ENCODE results near the gene NRTN. TPM values are rescaled to one million over a fixed set of nuclear protein-coding genes. Genes with fewer than 3 reads are reported as not detected.

NRTN gene
- total and polyA plus RNA-seq, 2 of the 13 experiments (the other 11 are each of a cell fraction or from before 2014, with no cell fraction given): 4.1 to 5.3 TPM

- ATAC-seq (no peak), FAIRE-seq (no peak), DNase-seq (ENCODE audit: low spot score) (no peak)
- no peak overlapping the region for H3K4me2 ChIP-seq (ENCODE audit: low read depth, low read length)
- POLR2A ChIA-PET: no interaction called here
- no TSS peak for BruUV-seq (replicated peaks)
- no peaks in the 10 kb centered on the region for H3K27me3 ChIP-seq (ENCODE audit: control insufficient read depth in 1 of 2, insufficient read depth in 2 of 2, low read length in 2 of 2)
- no peak overlapping the region for H3K27ac ChIP-seq (ENCODE audit: extremely low read length, insufficient read depth, low read length)
- TF ChIP-seq RFX1 (IDR thresholded peaks at IDR 0.05): no peak
- in situ Hi-C loops (cut with HindIII; ENCODE audit: extremely low pct_ligation_motif_present, low pct_unique_long_range_greater_than_20kb): no loop called here
- WGBS (ENCODE audit: low lambda C conversion rate): 92% methylated on average over 4 of the region's 4 CpGs
- no peak overlapping the region for H3K9ac ChIP-seq (ENCODE audit: insufficient read depth, low read depth, low read length)
- H3K4me1 ChIP-seq (ENCODE audit: insufficient read depth, low read length): peaks cover 18% of the 10 kb centered on the region
- no peak overlapping the region for H3K4me3 ChIP-seq (replicated peaks in 1 of 3; ENCODE audit: insufficient read depth in 1 of 3, low read depth in 2 of 3, low read length in 3 of 3)
- CTCF ChIA-PET (ENCODE audit: low intra/inter-chr PET ratio, low total read pairs): no interaction called here
- no peaks in the 10 kb centered on the region for H3K9me3 ChIP-seq (ENCODE audit: low read length)
- H4K20me1 ChIP-seq (ENCODE audit: insufficient read depth, low read length): no peaks in the 10 kb centered on the region
- intact Hi-C loops (cut with micrococcal nuclease; ENCODE audit: unreplicated experiment): no loop called here
- no peak overlapping the region for H2AFZ ChIP-seq (ENCODE audit: low read length)
- no peaks in the 10 kb centered on the region for H3K79me2 ChIP-seq (ENCODE audit: insufficient read depth, low read length)
- H3K36me3 ChIP-seq (replicated peaks in 1 of 2; ENCODE audit: control insufficient read depth in 1 of 2, insufficient read depth in 2 of 2, low read length in 2 of 2): no peaks in the 10 kb centered on the region
Measured at GRCh38 chr19:5811117-5811516, 6.2 kb downstream of the NRTN start.

- BruUV-seq (replicated peaks): no TSS peak
- in situ Hi-C loops (cut with HindIII; ENCODE audit: extremely low pct_ligation_motif_present, low pct_unique_long_range_greater_than_20kb): no loop called here
- TF ChIP-seq ATF6 (CRISPR knock-in tag; conservative IDR thresholded peaks at IDR 0.05): no peak
- TF ChIP-seq PRDM10 (CRISPR knock-in tag; IDR thresholded peaks at IDR 0.05; ENCODE audit: low read depth): no peak
- TF ChIP-seq ZNF441 (CRISPR knock-in tag; IDR thresholded peaks at IDR 0.05; ENCODE audit: borderline replicate concordance): no peak
- TF ChIP-seq ARHGAP35 (CRISPR knock-in tag; IDR thresholded peaks at IDR 0.05; ENCODE audit: borderline replicate concordance): no peak
- TF ChIP-seq AHR (CRISPR knock-in tag; IDR thresholded peaks at IDR 0.05): no peak
- TF ChIP-seq TERF1 (CRISPR knock-in tag; IDR thresholded peaks at IDR 0.05): no peak
- TF ChIP-seq ZNF556 (CRISPR knock-in tag; IDR thresholded peaks at IDR 0.05; ENCODE audit: borderline replicate concordance): no peak
- no peak for TF ChIP-seq ZNF207 (IDR thresholded peaks at IDR 0.05; ENCODE audit: borderline replicate concordance)
- TF ChIP-seq KLF13 (CRISPR knock-in tag; IDR thresholded peaks at IDR 0.05): no peak
- no peak for TF ChIP-seq HDAC6 (IDR thresholded peaks at IDR 0.05; ENCODE audit: low read depth, low read length)
Measured at GRCh38 chr19:5814123-5814851, 9.4 kb downstream of the NRTN start.

More at GRCh38 chr19:5814123-5814851, 9.4 kb downstream of the NRTN start:
- Histone ChIP-seq H2AFZ (ENCODE audit: low read length) (no peak overlapping the region), H3K4me2 (ENCODE audit: low read depth, low read length) (no peak overlapping the region), H3K4me3 (replicated peaks in 1 of 3; ENCODE audit: insufficient read depth in 1 of 3, low read depth in 2 of 3, low read length in 3 of 3) (no peak overlapping the region), H3K9me3 (ENCODE audit: low read length) (no peaks in the 10 kb centered on the region), H4K20me1 (ENCODE audit: insufficient read depth, low read length) (no peaks in the 10 kb centered on the region), H3K27me3 (ENCODE audit: control insufficient read depth in 1 of 2, insufficient read depth in 2 of 2, low read length in 2 of 2) (no peaks in the 10 kb centered on the region), H3K79me2 (ENCODE audit: insufficient read depth, low read length) (no peaks in the 10 kb centered on the region), H3K36me3 (replicated peaks in 1 of 2; ENCODE audit: control insufficient read depth in 1 of 2, insufficient read depth in 2 of 2, low read length in 2 of 2) (no peaks in the 10 kb centered on the region), H3K9ac (ENCODE audit: insufficient read depth, low read depth, low read length) (no peak overlapping the region), H3K4me1 (ENCODE audit: insufficient read depth, low read length) (peaks cover 1% of the 10 kb centered on the region), H3K27ac (ENCODE audit: extremely low read length, insufficient read depth, low read length) (no peak overlapping the region)
- FAIRE-seq: no peak
- ChIA-PET CTCF (ENCODE audit: low intra/inter-chr PET ratio, low total read pairs) (no interaction called here), POLR2A (no interaction called here)
- no peak for ATAC-seq
- intact Hi-C loops (cut with micrococcal nuclease; ENCODE audit: unreplicated experiment): no loop called here
- 82% methylated on average over 9 of the region's 9 CpGs for WGBS (ENCODE audit: low lambda C conversion rate)
- DNase-seq (ENCODE audit: low spot score): no peak
